Endodermal cell (in vitro differentiated cells): ENCODE results near the gene MOBP. TPM values are rescaled to one million over a fixed set of nuclear protein-coding genes. Genes with fewer than 3 reads are reported as not detected.

Experiments
- DNase-seq: peaks from one replicate; pipeline ENCODE4 v3.0.0-alpha.2; 2017
- H3K27ac ChIP-seq: 2 replicates; pipeline ENCODE4 v1.5.1; 2013; ENCODE audit warnings: mild to moderate bottlenecking, low read depth, low read length, moderate library complexity
- H3K27me3 ChIP-seq: 2 replicates; pipeline ENCODE4 v1.6.1; 2013; ENCODE audit warnings: mild to moderate bottlenecking, low read length, moderate library complexity; ENCODE audit not compliant: insufficient read depth, control insufficient read depth, poor library complexity, severe bottlenecking
- H3K36me3 ChIP-seq: 2 replicates; pipeline ENCODE4 v1.7.0; 2013; ENCODE audit warnings: mild to moderate bottlenecking, low read length, moderate library complexity; ENCODE audit not compliant: control insufficient read depth, insufficient read depth
- H3K4me1 ChIP-seq: one replicate; pipeline ENCODE4 v1.7.0; 2013; ENCODE audit warnings: low read length; ENCODE audit not compliant: control insufficient read depth, insufficient read depth
- H3K4me3 ChIP-seq: 2 replicates; pipeline ENCODE4 v1.5.1; 2013; ENCODE audit warnings: mild to moderate bottlenecking, low read length, moderate library complexity
- H3K9ac ChIP-seq: 2 replicates; pipeline ENCODE4 v1.6.1; 2013; ENCODE audit warnings: mild to moderate bottlenecking, low read length, moderate library complexity; ENCODE audit not compliant: poor library complexity, severe bottlenecking; ENCODE audit errors: extremely low read depth
- H3K9me3 ChIP-seq: 2 replicates; pipeline ENCODE4 v1.6.1; 2013; ENCODE audit warnings: mild to moderate bottlenecking, low read length, moderate library complexity; ENCODE audit not compliant: control insufficient read depth
- H3K27ac Mint-ChIP-seq: 2 replicates; pipeline ENCODE4 v1.8.0; 2020; ENCODE audit warnings: mixed read lengths
- H3K27me3 Mint-ChIP-seq: 2 replicates; pipeline ENCODE4 v1.8.0; 2021; ENCODE audit warnings: mild to moderate bottlenecking, mixed read lengths; ENCODE audit not compliant: insufficient read depth
- H3K36me3 Mint-ChIP-seq: 2 replicates; pipeline ENCODE4 v1.8.0; 2020; ENCODE audit warnings: low read depth, mixed read lengths
- H3K4me1 Mint-ChIP-seq: 2 replicates; pipeline ENCODE4 v1.8.0; 2020; ENCODE audit warnings: mixed read lengths
- H3K4me3 Mint-ChIP-seq: 2 replicates; pipeline ENCODE4 v1.8.0; 2020; ENCODE audit warnings: mild to moderate bottlenecking, moderate library complexity, mixed read lengths
- H3K9me3 Mint-ChIP-seq: 2 replicates; pipeline ENCODE4 v1.8.0; 2020; ENCODE audit warnings: mild to moderate bottlenecking, mixed read lengths
- WGBS, 2 experiments: methylation state at CpG; one replicate each; pipeline versions ENCODE4 v1.1.5 to v1.1.7; 2013; ENCODE audit warnings: missing lambda C conversion rate in 2 of 2, mixed read lengths in 1 of 2; ENCODE audit not compliant: insufficient coverage in 1 of 2, insufficient read length in 1 of 2; 5-methylcytosine and 5-hydroxymethylcytosine counted together
- total RNA-seq, 2 donors: library from RNA; stranded (reverse); fragmentation: NEBNext Ultra II Directional in 1 of 2; extraction: Animal tissue kit (Norgen Biotek cat#: 25700) in 1 of 2; gene quantifications; 2 replicates in 1 of 2; 3 replicates in 1 of 2; pipeline ENCODE4 v1.2.1, GENCODE V29; 2021
- TF ChIP-seq, protein P1 (sequence below): fragments of 200-600 bp; sonication (generic); conservative IDR thresholded peaks from 2 replicates; pipeline ENCODE4 v1.5.0; 2021; ENCODE audit warnings: antibody characterized with exemption, mild to moderate bottlenecking

The MOBP gene
- total RNA-seq, 2 donors from 2014 or later, result 2.1 to 7.0 TPM

DNA sequence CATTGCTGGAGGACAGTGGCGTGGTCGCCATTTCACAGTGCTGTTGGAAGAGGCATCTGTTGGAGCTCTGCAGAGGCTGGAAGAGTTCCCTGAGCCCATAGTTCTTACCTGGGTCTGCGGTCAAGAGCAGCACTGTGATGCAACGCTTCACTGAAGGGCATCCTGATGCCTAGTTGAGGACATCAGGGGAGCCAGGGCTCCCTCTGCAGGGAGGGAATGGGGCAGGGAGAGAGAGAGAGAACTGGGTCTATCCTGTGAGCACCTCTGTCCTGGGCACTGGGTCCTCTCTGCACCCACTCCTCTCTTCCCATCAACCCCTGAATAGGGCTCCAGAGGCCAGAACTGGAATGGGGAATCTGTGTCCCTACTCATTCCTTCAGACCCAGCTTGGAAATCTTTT, 23.9 kb upstream of the MOBP start:
- H3K27ac ChIP-seq, result no peak overlapping the region
- H3K4me1 Mint-ChIP-seq, result peaks cover 3% of the 10 kb centered on the region
- H3K36me3 Mint-ChIP-seq, result no peaks in the 10 kb centered on the region
- DNase-seq, result peak; percentile 78
- H3K36me3 ChIP-seq, result no peaks in the 10 kb centered on the region
- no peak overlapping the region for H3K4me3 ChIP-seq
- no peaks in the 10 kb centered on the region for H3K4me1 ChIP-seq
- no peak overlapping the region for H3K9ac ChIP-seq
- H3K9me3 ChIP-seq, result no peaks in the 10 kb centered on the region
- H3K27me3 Mint-ChIP-seq, result no peaks in the 10 kb centered on the region
- TF ChIP-seq, protein P1, sequence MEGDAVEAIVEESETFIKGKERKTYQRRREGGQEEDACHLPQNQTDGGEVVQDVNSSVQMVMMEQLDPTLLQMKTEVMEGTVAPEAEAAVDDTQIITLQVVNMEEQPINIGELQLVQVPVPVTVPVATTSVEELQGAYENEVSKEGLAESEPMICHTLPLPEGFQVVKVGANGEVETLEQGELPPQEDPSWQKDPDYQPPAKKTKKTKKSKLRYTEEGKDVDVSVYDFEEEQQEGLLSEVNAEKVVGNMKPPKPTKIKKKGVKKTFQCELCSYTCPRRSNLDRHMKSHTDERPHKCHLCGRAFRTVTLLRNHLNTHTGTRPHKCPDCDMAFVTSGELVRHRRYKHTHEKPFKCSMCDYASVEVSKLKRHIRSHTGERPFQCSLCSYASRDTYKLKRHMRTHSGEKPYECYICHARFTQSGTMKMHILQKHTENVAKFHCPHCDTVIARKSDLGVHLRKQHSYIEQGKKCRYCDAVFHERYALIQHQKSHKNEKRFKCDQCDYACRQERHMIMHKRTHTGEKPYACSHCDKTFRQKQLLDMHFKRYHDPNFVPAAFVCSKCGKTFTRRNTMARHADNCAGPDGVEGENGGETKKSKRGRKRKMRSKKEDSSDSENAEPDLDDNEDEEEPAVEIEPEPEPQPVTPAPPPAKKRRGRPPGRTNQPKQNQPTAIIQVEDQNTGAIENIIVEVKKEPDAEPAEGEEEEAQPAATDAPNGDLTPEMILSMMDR, result peak; percentile 69
- H3K27ac Mint-ChIP-seq, result no peak overlapping the region
- no peak overlapping the region for H3K4me3 Mint-ChIP-seq
- 87 to 89% methylated on average over 4 of the region's 4 CpGs for WGBS, 2 experiments
- no peaks in the 10 kb centered on the region for H3K27me3 ChIP-seq
- no peaks in the 10 kb centered on the region for H3K9me3 Mint-ChIP-seq

DNA sequence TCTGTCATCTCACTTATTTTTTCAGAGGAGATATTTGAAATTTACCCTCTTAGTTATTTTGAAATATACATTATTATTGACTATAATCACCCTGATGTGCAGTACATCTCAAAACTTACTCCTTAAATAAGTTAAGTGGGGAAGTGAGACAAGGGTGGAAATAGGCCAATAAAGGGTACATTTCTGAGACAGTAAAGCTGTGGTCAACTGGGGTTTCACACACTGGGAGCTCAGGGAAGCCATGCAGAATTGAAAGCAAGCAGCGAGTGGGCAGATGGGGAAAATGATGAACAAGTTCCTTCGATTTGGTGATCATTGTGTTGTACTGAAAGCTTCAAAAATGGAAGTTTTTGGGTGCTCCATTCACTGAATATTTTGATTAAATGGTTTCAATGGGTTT, 21.6 kb upstream of the MOBP start:
- Histone ChIP-seq H3K4me1 (no peaks in the 10 kb centered on the region), H3K4me3 (no peak overlapping the region)

DNA sequence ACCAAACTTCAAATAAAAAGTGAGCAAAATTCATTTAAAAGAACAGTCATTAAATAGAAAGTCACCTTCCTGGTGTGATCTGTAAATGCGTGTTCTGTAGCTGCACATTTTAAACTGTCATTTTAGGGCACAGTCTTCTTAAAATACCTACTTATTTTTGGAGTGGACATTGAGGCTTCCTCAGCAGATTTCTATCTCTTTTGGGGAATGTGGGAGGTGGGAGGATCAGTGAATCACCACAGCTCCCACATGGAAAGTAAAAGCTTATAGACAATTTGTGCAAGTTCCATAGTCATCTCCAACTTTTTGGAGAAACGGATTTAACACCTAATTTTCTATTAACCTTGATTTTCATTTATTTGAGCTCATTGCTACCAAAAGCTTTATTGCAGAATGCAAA, 21.0 kb upstream of the MOBP start:
- Histone ChIP-seq H3K4me3 (no peak overlapping the region), H3K27me3 (no peaks in the 10 kb centered on the region), H3K4me1 (no peaks in the 10 kb centered on the region), H3K9me3 (no peaks in the 10 kb centered on the region), H3K27ac (no peak overlapping the region), H3K9ac (no peak overlapping the region), H3K36me3 (no peaks in the 10 kb centered on the region)
- 82 to 100% methylated on average over 1 to 2 of the region's 2 CpGs for WGBS, 2 experiments
- no peak overlapping the region for H3K4me3 Mint-ChIP-seq
- H3K9me3 Mint-ChIP-seq, result no peaks in the 10 kb centered on the region
- H3K27ac Mint-ChIP-seq, result no peak overlapping the region
- H3K4me1 Mint-ChIP-seq, result peaks cover 3% of the 10 kb centered on the region
- no peaks in the 10 kb centered on the region for H3K27me3 Mint-ChIP-seq
- DNase-seq, result no peak
- TF ChIP-seq, protein P1, result no peak
- no peaks in the 10 kb centered on the region for H3K36me3 Mint-ChIP-seq

More for the DNA sequence above, 21.6 kb upstream of the MOBP start:
- H3K27me3 Mint-ChIP-seq, result no peaks in the 10 kb centered on the region
- no peaks in the 10 kb centered on the region for H3K36me3 ChIP-seq
- H3K4me1 Mint-ChIP-seq, result peaks cover 3% of the 10 kb centered on the region
- 86 to 92% methylated on average over 2 of the region's 2 CpGs for WGBS, 2 experiments
- no peaks in the 10 kb centered on the region for H3K36me3 Mint-ChIP-seq
- H3K9ac ChIP-seq, result no peak overlapping the region
- H3K27me3 ChIP-seq, result no peaks in the 10 kb centered on the region
- H3K4me3 Mint-ChIP-seq, result no peak overlapping the region
- H3K9me3 Mint-ChIP-seq, result no peaks in the 10 kb centered on the region
- H3K9me3 ChIP-seq, result no peaks in the 10 kb centered on the region
- peak; percentile 4 for DNase-seq
- no peak overlapping the region for H3K27ac ChIP-seq
- TF ChIP-seq, protein P1, result no peak
- H3K27ac Mint-ChIP-seq, result no peak overlapping the region
